ENCODE results near the gene DNAJB12.
"Not testable (repeated sequence)": the region's sequence is repeated elsewhere in the genome, so short reads cannot be mapped to it uniquely, and the experiment has no call there.

Gene DNAJB12

DNA sequence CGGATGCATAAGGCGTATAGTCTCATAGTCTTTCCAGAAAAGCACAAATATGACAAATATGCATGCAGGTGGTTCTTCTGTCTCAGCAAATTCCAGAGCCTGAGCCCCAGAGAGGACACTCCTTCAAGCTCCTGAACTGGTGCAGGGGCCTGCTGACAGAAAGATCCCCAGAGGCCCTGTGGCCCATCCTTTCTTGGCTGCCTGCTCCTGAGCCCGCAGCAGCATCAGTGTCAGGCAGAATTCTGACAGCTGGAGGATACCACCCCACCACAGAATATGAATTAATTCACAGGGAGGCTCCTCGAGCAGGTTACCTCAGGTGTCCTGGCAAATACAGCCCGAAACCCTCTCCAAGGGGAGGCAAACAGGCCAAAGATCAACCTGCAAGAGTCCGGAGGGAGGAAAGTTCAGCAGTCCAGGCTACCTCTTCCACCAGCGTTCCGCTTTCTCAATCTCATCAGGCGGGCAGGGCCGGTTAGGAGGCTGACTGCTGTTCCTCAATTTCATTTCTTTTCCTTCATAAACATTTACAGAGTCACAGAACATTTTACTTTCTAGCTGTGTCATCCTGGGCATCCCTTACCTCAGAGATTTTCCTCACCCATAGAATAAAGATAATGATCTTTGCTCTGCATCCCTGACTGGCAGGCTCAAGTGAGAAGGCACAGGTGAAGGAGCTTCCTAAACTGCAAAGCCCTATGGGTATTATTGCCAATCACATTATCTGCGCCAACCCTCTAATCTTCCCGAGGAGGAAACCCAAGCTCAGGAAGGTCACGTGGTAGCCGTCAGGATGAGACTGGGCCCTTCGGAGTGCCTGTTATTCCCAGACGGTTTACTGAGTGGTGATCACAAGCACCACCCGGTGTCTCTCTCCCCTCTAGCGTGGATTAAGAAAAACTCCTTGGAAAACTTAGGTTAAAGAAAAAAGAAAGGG lies 1.4 kb downstream of the DNAJB12 start:
- no peak for DNase-seq

DNA sequence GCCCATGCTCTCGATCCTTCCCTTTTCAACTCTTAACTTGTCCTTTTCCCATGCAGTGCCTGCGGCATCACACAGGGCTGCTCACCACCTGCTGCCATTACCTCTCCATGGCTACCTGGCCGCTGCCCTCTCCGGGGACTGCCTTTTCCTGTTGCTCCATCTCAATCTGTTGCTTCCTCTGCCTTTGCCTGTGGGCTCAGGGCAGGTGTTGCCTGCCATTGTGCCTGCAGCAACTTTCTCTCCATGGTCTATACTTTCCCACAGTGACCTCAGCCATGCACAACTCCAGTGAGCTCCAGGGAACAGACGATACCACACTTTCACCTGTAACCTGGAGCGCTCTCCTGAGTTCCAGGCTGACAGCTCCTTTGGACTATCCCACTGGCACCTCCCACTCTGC lies 3.2 kb downstream of the DNAJB12 start:
- no peak for DNase-seq

GRCh38 chr10:72349438-72349837 lies 5.3 kb downstream of the DNAJB12 start:
- DNase-seq, result no peak

DNA sequence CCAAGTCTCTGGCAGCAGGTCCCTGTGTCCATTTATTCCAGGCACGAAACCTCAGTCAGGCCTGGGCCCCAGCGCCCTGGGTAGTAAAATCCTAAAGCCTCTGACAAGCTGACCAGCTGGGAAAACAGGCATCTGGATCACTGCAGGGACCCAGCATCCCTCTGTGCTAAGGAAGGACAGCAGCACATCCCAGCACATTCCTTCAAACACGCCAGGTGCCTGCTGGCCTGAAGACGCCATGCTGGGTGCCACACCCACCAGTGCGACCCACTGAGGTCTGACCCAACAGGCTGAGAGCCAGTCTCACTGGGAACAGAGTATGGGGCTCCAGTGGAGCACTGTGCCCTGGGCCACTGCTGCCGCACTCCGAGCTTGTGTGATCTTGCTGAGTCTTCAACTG lies 6.4 kb downstream of the DNAJB12 start:
- no peak for DNase-seq

GRCh38 chr10:72346117-72346516 lies 8.6 kb downstream of the DNAJB12 start:
- DNase-seq, result not testable (repeated sequence)

DNA sequence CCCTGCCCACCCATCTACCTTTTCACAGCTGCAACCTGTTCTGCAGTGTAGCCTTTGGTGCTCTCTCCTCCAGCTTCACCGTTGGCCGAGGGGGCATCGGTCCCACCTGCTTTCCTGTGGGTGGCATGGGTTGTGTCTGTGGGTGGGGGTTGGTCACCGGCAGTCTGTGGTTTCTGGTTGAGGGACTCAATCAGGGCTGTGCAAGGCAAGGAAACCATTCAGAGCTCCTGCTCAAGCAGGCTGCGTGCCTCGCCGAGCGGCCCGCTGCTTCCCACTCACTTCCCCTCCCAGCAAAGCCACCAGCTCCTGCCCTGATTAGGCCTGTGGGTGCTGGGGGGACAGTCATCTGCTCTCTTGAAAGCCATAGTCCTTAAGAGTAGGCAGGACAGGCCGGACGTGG lies 9.8 kb downstream of the DNAJB12 start:
- DNase-seq, result peak; percentile 68

- DNase-seq, result no peak
These were observed 11.8 kb downstream of the DNAJB12 start for GRCh38 chr10:72342911-72343310.

GRCh38 chr10:72340510-72341261 lies 14.0 kb downstream of the DNAJB12 start:
- DNase-seq, result peak; percentile 92

- no peak for DNase-seq
These were observed 16.5 kb downstream of the DNAJB12 start for GRCh38 chr10:72338180-72338579.

- no peak for DNase-seq
These were observed 17.0 kb downstream of the DNAJB12 start for GRCh38 chr10:72337722-72338121.

GRCh38 chr10:72337039-72337629 lies 17.6 kb downstream of the DNAJB12 start:
- peak; percentile 88 for DNase-seq

DNA sequence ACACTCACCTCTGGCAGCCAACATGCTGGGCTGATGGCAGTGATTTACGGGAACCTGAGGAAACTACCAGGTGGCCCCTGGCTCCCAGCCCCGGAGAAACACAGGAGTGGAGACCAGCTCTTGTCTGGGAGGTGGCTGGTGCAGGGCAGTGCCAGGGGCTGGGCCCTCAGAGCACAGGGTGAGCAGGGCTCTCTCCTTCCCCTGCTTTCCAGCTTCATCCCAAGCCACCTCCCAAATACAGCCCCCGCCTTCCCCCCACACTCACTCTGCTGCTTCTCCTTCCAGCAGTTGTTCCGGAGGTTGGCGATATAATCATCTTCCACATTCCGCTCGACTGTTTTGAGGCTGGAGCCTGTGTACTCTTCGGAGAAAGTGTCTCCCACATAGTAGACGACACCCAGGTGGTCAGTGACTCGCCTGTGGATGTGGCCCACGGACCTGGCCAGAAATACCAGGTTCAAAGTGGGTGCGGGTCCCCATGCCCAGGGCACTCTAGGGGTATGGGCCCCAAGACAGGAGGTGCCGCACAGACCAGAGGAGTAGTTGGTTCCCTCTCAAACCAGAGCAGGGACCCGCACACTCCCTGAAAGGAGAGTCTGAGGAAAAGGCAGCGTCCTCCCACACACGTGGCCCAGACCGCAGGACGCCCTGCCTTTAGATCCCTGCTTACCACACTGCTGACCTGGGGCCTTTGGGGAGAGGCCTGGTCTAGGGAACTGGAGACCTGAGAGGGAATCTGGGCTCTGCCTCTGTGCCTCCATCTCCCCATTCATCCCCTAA lies 18.3 kb downstream of the DNAJB12 start:
- DNase-seq, result no peak

DNA sequence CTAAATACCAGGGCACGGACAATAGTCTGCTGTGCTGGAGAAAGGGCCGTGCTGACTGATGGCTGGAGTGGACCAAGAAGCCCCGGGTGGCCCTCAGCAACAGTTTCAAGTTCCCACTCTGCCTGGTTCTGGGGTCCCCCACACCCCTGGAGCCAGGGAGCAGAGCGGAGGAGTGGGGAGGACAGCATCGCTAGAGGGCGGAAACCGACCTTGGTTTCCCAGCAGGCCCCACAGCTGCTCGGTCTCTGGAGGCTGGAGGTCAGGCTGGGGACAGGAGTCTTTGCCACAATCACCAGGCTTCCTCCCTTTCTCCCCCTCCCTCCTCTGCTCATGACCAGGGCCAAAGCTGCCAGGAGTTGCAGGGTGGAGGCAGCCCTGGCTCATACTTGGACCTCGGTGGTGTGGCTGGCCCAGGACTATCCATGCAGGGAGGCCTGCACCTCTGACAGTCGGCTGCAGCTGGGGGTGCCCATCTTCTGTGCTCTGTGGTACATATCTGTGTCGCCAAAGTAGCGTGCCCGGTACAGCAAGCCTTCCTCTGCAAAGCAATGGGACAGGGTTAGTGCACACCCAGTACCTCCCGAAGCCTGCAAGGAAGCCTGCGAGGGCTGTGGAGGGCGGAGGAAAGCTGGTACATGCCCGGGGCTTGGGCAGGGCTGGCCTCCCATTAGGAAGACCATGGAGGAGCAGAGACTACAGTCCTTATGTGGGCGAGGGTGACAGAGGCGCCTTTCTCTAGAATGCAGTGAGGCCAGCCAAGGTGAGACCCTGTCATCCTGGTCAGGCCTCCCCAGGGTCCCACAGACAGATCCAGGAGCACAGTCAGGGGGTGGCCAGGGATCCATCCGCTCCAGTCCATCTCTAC lies 19.1 kb downstream of the DNAJB12 start:
- peak; percentile 79 for DNase-seq

DNA sequence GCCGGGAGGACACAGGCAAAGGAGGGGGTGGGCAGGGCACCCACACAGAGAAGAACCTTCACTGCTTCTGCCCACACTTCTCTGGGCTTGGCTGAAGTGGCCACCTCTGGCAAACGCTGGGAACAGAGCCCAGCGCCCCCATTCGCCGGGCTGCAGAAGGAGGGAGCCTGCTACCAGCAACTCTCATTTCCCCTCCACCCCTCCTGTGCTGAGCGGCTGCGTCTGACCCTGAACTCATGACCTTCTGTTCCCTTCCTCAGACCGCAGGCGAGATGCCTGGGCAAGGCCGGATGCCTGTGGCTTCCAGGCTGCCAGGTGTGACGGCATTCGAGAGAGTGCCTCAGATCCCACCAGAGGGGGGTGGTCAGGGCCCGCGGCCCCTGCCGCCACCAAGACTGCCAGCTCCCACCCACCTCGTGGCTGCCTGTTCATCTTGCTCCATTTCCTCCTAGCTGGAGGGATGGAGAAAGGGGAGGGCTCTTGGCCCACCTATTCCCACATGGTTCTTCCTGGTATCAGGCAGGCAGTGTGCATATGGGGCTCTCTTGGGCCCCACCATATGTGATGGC lies 19.8 kb downstream of the DNAJB12 start:
- peak; percentile 88 for DNase-seq

DNA sequence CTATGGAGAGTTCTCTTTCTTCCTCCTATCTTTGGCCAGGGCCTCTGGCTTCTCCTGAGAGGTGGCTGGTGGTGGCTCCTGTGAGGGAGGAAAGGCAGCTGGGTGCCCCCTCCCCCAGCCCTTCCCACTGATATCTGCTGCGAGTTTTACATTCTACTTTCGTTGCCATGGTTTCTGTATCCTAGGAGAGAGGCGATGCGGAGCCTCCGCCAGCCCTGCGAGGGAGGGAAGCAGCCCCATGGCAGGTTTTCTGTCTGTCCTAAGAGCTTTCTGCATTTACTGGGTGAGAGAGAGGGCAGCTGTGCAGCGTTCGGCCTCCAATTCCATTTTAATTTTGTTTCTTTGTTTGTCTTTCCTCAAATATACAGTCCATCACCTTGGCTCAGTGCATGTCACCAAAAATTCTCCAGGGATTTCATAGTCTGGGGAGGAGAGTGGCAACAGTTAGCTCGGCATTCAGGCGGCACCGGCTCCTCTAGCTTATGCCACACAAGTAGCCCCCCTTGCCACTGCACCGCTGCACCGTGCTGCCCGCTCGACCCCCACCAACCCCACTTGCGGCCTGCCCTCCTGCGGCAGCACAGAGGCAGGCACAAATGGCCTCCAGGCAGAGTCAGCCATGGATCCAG lies 20.4 kb downstream of the DNAJB12 start:
- no peak for DNase-seq

GRCh38 chr10:72333112-72334015 lies 21.4 kb downstream of the DNAJB12 start:
- DNase-seq, result peak; percentile 67

DNA sequence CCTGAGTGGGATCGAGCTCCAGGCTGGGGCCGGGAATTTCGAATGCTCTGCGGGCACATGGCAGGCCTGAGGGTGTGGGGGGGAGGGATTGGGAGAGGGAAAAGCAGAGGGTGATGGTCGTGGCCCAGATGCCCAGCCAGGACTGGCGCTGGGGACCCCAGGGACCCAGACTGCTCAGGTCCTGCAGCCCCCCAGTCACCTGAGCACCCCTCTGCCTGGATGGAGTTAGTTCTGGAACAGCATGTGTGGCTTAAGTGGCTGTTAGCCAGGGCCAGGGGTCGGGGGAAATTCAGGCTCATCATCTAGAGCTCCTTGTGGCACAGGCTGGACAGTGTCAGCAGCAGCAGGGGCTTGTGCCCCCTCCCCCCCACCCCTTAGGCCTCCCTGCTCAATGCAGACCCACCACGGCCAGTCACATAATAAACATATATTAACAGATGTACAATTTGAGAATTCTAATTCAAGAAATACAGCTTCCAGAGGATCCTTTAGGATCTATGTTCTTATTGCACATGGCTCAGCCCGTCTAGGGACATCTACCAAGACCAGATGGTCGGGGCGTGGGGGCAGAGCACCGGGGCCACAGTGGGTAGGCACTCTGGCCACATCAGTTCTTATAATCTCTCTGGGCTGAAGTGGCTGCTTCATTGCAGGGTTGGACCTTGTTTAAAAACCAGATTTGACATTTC lies 22.2 kb downstream of the DNAJB12 start:
- DNase-seq, result no peak

DNA sequence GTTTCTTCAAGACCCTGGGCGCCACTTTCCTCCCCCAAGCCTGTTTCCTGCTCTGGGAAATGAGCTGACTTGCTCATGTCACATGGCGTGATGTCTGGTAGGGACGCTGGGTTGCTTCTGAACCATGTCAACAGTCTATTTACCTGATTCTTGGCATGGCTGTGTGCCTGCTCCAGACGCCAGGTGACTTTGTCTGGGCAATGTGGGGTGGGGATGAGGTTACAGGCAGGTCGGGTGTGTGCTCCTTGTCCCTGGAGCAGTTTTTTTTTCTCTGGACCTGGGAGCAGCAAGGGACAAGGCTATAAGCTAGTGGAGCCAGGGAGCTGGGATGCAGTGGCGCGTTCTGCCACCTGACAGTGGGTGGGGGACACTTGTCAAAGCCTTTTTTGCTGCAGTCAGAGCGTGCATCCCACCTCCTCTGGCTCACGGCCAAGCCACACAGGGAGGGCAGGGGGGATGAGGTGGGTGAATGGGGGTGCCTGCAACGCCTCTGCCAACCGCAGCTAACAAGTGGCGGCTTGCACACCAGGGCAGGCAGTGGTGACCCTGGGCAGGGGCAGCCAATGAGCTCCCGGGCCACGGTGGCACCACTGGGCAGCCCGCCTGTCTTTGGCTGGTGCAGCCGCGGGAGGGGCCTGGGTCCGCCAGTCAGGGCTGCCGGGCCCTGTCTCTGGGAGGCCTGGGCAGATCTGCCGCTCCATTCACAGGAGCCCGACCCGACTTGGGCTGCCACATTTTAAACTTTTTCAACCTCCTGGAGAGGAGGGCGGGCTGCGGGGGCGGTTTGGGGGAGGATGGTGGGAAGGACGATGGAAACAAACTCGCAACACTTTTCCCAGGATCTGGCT lies 22.9 kb downstream of the DNAJB12 start:
- peak; percentile 91 for DNase-seq
